ENCODE data around the gene TXNL4A. TPM values are rescaled to one million over a fixed set of nuclear protein-coding genes. Genes with fewer than 3 reads are reported as not detected.

Gene TXNL4A
- total RNA-seq, 4 donors from 2014 or later, result 18.0 to 47.6 (median 33.6) TPM

DNA sequence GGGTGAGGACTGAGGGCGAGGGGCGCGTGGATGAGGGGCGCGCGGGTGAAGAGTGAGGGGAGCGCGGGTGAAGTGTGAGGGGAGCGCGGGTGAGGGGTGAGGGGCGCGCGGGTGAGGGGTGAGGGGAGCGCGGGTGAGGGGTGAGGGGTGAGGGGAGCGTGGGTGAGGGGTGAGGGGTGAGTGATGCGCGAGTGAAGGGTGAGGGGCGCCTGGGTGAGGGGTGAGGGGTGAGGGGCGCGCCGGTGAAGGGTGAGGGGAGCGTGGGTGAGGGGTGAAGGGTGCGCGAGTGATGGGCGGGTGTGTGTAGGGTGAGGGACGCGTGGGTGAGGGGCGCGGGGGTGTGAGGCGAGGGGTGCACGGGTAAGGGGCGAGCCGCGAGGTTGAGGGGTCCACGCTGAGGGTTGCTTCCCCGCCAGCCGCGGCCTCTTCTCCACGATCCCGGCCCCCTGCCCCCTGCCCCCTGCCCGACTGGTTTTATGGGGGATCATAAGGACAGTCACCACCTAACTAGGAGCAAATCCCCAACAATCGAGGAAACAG lies 35.8 kb downstream of the TXNL4A start:
- DNase-seq (ENCODE audit: low spot score), result no peak
- ATAC-seq (ENCODE audit: low FRiP score), result peak; percentile 2
- TF ChIP-seq, protein P1, sequence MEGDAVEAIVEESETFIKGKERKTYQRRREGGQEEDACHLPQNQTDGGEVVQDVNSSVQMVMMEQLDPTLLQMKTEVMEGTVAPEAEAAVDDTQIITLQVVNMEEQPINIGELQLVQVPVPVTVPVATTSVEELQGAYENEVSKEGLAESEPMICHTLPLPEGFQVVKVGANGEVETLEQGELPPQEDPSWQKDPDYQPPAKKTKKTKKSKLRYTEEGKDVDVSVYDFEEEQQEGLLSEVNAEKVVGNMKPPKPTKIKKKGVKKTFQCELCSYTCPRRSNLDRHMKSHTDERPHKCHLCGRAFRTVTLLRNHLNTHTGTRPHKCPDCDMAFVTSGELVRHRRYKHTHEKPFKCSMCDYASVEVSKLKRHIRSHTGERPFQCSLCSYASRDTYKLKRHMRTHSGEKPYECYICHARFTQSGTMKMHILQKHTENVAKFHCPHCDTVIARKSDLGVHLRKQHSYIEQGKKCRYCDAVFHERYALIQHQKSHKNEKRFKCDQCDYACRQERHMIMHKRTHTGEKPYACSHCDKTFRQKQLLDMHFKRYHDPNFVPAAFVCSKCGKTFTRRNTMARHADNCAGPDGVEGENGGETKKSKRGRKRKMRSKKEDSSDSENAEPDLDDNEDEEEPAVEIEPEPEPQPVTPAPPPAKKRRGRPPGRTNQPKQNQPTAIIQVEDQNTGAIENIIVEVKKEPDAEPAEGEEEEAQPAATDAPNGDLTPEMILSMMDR (IDR thresholded peaks at IDR 0.05), result no peak

DNA sequence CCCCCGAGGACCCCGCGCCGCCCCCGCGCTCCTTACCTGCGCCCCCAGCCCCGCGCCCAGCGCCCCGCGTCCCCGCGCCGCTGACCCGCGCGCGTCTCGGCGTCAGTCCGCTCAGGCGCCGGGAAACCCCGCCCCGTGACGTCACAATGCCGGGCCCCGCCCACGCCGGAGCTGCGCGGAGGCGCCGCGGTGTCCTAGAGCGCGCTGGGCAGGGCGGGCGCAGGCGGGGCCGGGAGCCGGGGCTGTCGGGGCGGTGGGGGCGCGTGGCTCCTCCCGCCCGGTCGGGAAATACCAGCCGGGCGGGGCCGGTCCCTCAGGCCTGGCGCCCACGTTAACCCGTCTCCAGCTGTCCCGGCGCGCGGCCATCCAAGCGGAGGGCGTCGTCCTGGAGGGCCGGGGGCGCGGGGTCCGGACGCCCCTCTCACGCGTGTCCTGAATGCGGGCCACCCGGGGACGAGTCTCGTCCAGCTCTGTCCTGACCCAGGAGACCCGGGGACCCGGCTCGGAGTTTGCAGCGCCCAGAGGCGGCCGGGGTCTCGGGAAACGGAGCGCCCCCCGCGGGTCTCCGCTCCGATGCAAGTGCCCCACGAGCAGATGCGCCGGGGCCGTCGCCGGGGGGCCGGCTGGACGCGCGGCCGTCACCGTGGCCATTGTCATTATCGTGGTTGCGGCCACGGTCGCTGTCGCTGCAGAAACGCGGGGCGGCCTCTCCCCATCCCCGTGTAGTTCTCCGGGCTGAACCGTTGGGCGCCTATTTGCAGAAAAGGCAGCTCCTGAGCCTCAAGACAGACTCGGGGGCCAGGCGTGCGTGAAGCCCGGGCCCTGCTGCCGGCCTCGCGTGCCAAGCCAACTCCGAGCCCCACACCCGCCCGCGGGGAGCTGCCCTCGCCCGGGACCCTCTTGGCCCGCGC lies 36.6 kb downstream of the TXNL4A start, which contains the start of gene SLC66A2:
Gene SLC66A2 (minus strand): TSS at position 109 of the 911 bp plus-strand sequence. CDS start 727 bp downstream, outside the sequence.
- ATAC-seq (ENCODE audit: low FRiP score) (peak; percentile 94), DNase-seq (ENCODE audit: low spot score) (peak; percentile 89)
- TF ChIP-seq, protein P1 (IDR thresholded peaks at IDR 0.05), result no peak

DNA sequence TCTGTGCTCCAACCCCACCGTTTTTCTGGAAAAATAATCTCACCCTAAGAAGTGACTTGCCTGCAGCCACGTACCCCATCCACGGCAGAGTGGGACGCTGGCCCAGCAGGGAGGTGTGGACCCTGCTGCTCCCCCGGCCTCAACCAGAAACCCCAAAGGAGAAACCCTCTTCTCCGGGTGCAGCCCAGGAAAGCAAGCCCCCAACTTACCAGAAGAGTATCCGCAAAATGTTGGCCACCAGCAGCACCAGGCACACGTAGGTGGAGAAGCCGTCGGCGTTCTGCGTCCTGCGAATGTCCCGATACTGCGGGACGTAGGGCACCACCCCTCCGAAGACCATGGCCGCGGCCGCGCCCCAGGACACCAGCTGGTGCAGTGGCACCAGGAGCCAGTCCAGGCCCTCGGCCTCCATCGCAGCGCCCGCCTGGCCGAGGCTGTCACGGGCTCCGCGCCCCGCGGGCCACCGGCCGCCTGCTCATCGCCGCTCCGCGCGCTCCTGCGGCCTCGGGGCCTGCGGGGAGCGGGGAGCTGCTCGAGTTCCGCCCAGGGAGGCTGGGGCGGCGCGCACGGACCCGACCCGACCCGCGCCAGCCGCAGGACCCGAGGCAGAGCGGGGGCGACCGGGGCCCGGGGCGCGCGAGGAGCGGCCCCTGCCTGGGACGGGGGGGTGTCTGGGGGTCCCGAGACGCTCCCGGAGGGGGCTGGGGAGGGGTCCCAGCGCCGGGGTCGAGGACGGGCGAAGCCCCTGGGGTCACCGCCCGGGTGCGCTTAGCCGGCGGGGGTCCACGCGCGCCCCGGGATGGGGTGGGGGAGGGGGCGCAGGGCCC lies 37.6 kb downstream of the TXNL4A start:
- TF ChIP-seq, protein P1 (IDR thresholded peaks at IDR 0.05), result no peak
- ATAC-seq (ENCODE audit: low FRiP score), result peak; percentile 50
- DNase-seq (ENCODE audit: low spot score), result peak; percentile 22

DNA sequence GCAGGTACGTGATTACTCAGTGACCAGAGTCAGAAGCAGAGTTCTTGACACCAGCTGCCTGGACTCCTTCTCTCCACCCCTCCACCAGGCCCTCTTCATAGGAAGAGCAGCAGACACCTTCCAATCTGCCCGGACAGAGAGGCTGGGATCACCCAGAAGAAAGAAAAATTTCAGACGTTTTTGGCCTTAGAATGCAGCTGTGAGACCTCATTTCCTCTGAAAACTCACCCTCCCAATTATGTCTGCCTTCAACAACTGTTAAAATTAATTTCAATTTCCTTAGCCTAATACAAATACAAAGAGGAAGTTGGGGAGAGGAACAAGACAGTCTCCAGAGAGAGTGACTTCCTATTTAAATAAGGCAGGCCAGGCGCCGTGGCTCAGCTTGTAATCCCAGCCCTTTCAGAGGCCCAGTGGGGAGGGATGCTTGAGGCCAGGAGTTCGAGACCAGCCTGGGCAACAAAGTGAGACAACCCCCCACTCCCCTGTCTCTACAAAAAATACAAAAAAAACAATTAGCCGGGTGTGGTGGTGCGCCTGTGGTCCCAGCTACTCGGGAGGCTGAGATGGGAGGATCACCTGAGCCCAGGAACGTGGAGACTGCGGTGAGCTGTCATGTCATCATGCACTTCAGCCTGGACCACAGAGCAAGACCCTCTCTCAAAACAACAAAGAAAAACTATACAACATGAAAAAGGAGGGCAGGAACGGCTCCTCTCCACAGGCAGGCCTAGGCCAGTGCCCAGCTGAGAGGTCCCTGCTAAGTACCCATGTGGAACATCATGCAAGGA lies 38.5 kb downstream of the TXNL4A start:
- peak; percentile 18 for DNase-seq (ENCODE audit: low spot score)
- ATAC-seq (ENCODE audit: low FRiP score), result no peak
- TF ChIP-seq, protein P1 (IDR thresholded peaks at IDR 0.05), result no peak

DNA sequence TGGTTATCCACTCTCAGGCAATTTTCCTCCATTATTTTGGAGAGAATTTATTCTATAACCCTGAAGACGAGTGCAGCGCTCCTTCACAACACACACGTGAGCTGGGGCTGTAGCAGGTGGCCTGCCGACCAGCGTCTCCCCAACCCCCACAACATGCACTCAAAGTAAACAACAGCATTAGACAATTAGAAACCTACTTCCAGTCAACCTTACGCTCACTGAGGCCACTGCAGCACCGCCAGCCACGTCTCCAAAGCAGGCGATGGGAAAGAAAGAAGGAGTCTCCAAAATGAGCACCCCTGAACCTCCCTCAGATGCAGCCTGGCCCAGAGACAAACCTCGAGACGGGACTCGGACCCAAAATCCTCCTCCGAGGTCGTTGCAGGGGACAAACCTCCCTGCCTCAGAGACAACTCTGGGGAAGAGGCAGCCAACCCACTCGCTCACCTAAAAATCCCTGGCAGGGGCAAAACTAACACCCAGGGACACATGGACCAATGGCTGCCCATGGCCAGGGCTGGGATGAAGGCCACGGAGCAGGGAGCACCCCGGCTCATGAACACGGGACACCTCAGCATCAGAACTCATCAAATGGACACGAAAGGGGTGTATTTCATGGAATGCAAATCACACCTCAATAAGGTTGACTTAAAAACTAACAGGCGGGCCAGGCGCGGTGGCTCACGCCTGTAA lies 39.5 kb downstream of the TXNL4A start:
- no peak for ATAC-seq (ENCODE audit: low FRiP score)
- TF ChIP-seq, protein P1 (IDR thresholded peaks at IDR 0.05), result no peak
- peak; percentile 14 for DNase-seq (ENCODE audit: low spot score)
